SKM-1 (cell line): ENCODE results near the gene RASSF5.
A peak's percentile ranks its signal among the peaks of the same experiment; 100 is the strongest.
"Not testable (repeated sequence)": the region's sequence is repeated elsewhere in the genome, so short reads cannot be mapped to it uniquely, and the experiment has no call there.

Source experiments
- DNase-seq: peaks from one replicate; lab custom pipeline; 2025; ENCODE audit not compliant: unreplicated experiment; lab: John Stamatoyannopoulos, UW

The RASSF5 gene

DNA sequence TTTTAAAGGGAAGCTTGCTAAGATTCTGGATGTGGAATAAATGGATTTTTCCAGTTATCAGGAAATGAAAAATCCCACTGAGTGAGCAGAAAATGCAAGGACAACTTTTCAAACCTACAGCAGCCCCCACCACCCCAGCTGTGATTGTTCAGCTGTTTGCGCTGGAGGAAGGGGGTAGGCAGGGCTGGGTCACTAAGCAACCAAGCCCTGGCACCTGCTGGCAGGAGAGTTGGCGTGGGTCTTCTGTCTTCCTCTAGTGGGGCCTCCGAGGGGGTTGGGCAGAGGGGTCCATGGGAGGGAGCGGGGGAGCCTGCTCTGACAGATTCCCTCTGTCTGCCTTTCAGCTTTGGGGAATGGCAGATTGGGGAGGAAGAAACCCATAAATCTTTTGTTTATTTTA lies 59.7 kb downstream of the RASSF5 start:
- DNase-seq, result no peak

DNA sequence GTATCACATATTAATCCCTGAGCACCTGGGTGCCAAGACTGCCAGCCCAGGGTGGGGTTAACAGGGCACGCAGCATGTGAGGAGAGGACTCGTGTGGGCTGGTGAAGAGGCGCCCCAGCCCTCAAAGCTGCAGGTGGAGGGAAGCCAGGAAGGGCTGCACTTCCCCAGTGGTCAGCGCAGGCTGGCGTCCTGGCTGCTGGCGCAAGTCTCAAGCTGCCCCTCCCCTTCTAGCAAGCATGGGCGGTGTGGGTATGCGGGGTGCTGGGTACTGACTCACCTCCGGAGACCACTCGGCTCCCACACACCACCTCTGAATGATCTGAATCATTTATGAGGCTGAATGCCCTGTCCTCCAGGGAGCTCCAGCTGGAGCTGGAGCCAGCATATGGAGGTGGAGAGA lies 60.9 kb downstream of the RASSF5 start:
- no peak for DNase-seq

DNA sequence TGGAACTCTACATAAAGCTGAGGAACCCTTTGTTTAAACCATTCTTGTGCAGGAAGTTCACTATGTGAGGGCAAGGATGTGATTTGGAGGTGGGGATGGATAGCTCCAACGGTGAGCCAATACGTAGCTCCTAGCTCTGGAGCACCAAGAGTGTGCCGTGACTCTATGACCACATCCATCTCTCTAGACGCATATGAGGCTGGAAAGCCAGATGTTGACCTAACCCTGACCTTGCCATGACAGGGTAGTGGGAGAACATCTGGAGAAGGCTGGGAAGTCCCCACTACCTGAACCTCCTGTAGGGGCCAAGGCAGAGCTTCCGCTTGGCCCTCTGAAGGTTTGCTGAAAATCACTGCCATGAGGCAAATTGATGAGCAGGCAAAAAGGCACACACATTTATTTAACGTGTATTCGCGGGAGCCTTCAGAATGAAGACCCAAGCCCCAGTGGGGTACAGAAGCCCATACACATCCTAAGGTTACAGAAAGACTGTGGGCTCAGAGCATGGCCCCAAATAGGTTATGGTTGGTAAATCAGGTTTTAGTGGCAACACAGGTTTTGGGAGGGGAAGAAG lies 61.5 kb downstream of the RASSF5 start:
- DNase-seq, result no peak

DNA sequence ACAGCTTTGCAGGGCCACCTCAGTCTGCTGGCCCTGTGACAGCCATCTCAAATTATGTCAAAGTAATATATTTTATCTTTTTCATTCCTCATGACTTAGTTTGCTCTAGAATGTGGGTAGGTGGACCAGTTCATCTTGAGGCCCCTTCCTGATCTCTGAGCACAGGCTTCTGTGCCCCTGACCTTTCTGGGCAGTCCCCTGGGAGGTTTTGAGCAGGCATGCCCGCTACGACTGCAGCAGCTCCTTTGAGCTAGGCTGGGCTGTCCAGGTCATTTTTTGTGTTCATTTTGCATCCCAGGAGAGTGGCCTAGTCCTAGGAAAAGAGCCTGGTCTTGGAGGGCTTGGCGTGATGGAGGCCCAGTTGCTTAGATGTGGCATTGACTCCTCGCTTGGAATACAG lies 62.2 kb downstream of the RASSF5 start:
- DNase-seq, result no peak

DNA sequence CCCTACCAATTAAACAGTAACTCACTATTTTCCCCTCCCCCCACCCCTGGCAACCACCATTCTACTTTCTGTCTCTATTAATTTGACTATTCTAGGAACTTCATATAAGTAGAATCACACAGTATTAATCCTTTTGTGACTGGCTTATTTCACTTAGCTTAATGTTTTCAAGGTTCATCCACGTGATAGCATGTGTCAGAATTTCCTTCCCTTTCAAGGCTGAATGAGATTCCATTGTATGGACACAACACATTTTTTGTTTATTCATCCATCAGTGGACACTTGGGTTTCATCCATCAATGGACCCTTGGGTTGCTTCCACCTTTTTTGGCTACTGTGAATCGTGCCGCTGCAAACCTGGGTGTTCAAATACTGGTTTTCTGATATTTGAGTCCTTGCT lies 63.2 kb downstream of the RASSF5 start:
- DNase-seq, result no peak

DNA sequence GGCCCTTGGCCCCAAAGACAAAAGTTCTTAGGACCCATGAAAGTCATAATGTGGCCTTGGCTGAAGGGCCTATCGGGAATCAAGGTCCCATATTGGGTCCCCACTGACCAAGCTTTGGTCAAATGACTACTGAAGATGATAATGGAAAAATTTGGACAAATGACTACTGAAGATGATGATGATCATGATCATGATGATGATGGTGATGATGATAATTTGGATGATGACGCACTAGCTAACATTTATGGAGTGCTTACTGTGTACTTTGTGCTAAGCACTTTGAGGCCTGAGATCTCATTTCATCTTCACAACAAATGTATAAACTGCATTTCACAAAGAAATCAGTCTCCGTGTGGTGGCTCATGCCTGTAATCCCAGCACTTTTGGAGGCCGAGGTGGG lies 65.5 kb downstream of the RASSF5 start:
- DNase-seq, result no peak

DNA sequence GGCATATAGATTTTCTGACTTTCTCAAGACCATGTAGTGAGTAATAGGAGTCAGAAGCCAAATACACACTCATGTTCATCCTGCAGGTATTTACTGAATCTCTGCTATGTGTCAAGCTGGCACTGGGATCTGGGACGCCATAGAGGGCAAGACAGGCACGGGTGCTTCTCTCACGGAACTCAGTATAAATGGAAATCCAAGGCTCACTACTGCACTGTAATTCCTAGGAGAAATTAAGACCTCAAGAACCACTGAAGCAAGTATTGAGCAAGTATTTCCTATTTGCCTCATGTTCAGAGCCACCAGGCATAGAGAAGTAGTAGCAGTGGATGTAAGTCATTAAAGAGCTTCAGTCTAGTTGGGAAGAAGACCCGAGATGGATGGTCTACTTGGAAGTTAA lies 66.0 kb downstream of the RASSF5 start:
- peak; percentile 67 for DNase-seq

DNA sequence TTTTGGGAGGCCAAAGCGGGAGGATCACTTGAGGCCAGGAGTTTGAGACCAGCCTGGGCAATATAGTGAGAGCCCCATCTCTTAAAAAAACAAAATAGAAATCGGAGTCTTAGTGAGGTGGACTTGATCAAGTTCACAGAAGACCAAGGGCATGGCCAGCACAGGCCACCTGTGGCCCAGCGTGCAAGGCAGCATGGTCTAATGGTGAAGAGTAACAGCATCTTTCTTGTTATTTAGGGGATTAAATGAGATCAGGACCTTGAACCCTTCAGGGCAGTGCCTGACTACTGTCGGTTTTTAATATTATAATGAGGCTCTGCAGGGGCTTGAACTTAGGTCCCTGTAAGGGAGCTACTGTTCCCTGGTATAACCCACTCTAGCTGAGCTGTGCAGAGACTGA lies 66.4 kb downstream of the RASSF5 start:
- DNase-seq, result no peak

DNA sequence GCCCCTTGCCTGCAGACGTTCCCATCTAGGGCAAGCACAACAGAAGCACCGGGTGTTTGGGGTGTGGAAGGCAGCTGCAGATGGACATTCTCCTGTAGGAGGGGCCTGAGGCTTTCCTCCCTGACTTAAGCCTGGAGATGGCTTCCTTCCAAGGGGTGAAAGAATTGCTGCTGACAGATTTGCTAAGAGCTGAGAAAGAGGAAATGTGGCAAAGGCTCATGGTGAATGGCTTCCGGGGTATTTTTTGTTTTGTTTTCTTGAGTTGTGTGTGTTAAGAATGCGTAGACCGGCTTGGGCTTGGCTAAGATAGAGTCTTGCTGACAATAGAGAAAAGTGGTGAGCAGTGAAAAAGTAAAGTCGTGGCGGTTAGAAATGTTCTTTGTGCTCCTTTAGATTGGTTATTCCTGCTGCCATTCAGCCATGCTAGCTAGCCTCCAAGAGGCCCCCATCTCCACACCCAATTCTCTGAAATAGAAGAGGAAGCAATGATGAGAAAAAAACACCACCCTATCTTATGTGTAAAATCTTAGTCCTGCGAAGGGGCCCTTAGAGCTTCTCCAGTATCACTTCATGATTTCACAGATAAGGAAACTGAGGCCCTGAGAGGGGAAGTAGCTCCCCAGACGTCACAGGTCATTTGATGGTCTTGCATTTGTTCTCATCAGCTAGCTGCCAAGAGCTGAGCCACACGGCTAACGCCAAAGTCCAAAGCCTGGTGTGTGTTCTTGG lies 68.0 kb downstream of the RASSF5 start:
- peak; percentile 97 for DNase-seq

DNA sequence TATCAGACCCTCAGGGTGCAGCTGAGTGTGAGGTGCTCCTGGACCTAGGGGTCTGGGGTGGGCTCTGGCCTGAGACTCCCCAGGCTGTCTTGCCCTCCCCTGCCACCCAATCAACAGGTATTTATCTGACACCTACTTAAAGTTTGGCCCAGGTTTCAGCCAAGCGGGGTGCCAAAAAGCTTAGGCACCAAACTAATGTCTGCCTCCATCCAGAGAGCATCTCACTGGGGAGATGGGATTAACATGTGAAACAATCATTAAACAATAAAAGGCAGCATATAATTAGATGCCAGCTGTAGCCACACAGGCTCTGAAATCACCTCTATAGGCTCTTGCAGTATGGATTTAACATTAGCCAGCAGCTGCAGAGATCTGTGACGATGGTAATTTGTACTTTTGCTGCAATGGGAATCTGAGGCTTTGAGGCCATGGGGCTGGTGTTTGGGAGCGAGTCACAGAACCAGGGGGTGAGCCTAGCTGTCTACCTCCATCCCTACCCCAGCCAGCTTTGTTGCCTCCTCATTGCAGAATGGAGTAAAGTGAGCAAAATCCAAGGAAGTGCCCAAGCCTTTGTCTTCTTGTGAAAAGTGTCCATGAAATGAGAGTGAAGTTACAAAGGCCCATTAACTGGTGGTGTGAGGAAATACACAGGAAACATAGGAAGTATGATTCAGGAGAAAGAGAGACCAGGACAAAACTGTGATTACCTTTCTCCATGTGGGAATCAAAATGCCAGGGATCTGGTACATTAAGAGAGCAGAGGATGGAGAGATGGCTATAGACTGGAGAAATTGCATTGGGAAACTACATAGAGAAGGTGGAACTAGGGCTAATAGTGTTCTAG lies 68.8 kb downstream of the RASSF5 start:
- DNase-seq, result no peak

DNA sequence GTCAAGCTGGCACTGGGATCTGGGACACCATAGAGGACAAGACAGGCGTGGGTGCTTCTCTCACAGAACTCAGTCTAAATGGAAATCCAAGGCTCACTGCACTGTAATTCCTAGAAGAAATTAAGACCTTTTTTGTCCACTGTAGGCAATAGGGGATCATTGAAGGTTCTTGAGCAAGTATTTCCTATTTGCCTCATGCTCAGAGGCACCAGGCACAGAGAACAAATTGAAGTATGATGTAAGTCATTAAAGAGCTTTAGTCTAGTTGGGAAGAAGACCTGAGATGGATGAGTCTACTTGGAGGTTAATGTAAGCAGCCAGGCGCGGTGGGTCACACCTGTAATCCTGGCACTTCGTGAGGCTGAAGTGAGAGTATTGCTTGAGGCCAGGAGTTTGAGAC lies 70.3 kb downstream of the RASSF5 start:
- no peak for DNase-seq

DNA sequence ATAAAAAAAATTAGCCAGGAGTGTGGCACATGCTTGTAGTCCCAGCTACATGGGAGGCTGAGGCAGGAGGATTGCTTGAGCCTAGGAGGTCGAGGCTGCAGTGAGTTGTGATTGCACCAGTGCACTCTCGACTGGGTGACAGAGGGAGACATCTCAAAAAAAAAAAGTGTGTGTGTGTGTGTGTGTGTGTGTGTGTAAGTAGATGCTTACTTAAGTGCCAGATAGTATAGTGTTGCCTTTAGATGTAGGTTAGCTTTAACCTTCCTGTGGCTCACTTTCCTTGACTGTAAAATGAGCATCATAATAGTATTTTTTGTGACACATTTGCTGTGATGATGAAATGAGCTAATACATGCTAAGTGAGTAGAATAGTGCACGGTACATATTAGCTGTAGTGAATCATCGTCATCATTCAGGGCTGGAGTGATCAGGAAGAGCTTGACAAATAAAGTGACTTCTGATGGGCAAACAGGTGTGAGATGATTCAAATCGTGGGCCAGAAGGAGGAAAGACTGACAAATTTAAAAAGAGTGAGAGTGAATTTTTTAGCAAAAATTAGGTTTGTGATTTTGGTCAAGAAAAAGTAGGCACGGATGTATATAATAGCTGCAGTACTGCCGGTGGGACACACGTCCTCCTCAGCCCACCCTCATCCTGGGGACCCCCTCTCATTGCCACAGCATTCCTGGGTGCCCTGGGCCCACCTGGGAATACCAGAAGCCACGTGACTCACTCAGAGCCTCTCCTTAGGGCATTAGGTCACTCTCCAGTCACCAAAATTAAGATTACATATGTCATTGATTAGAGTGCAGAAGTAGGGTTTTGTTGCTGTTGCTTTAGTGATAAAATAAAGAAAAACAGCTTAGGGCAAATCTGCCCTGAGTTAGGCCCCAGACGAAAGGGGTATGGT lies 71.0 kb downstream of the RASSF5 start:
- DNase-seq, result no peak

DNA sequence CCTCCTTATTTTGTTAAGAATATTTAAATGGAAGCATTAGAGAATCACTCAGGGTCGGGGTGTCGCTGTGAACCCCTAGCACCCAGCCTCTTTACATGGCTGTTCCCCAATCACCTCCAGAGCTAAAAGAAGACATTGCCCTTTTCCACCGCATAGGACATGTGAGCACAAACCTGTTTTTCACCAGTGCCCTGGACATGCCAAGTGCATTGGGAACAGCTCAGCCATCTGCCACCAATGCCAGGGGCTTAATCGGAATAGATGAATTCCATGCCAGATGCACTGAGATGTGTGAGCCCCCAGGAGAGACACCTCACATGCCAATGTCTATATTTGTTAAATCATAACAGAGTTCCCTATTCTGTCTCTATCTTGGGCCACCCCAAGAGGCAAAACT lies 71.6 kb downstream of the RASSF5 start:
- DNase-seq, result no peak

DNA sequence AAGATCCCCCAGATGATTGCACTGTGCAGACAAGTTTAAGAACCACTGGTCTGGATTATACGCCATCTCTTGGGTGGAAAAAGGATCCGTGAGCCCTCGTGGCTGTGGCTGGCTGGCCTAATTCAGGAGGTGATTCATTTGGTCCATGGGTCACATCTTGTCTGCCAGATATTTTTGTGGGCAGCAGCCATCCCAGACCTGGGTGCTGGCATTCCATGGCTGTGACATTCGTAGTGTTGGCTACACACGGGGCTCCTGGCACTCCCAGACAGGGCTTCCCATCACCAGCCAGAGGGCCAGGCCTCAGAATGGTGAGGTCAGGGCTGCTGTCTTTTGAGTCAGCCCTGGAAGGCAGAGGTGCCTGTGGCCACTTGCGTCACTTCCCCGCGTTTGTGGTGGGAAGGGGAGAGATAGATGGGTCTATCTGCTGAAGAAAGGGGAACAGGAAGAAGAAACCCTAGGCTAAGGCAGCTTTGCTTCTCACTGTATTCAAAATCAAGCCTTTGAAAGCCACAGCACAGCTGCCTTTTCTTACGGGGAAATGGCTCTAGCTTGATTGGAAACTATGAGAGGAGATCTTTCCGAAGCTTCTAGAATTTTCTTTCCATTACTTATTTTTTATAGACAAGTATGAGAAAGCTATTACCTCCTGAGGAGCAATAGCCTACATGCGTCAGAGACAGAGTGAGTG lies 72.6 kb downstream of the RASSF5 start:
- DNase-seq, result peak; percentile 98

DNA sequence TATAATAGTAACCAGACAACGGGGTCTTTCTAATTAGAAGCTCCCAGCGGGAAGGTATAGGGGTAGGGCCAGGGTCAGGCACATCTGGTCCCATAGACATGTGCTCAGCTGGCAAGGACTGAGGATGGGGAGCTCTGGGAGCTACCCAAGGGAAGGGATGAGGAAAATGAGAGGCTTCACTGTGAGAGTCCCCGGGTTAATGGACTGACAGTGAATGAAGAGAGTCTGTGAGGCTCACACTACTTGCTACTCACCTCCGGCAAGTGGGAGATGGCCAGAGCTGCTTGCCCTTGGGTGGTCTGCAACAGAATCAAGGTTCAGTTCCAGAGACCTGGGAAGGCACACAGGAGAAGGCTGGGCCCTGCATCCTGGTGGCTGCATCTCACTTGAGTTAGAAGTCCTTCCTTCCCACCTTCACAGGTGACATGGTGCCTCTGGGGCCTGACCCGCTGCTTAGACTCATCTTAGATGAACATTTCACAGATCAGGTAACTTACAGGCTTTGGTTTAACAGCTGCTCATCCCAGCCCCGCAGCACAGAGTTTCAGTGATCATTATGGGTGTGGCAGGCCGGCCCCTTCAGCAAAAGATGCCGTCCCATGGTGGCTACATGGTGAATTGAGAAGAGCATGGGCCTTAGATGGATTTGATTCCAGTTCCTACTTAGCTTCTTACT lies 73.2 kb downstream of the RASSF5 start:
- no peak for DNase-seq

DNA sequence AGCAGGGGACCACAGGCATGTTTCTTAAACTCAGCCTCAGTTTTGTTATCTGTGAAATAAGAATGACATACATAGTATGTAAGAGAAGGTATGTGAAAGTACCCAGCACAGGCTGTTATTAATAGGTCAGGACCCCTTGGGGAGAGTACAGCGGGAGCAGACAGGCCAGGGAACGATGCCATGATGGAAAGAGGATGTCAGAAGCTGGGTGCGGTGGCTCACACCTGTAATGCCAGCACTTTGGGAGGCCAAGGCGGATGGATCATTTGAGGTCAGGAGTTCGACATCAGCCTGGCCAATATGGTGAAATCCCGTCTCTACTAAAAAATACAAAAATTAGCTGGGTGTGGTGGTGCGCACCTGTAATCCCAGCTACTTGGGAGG lies 73.8 kb downstream of the RASSF5 start:
- DNase-seq, result not testable (repeated sequence)

DNA sequence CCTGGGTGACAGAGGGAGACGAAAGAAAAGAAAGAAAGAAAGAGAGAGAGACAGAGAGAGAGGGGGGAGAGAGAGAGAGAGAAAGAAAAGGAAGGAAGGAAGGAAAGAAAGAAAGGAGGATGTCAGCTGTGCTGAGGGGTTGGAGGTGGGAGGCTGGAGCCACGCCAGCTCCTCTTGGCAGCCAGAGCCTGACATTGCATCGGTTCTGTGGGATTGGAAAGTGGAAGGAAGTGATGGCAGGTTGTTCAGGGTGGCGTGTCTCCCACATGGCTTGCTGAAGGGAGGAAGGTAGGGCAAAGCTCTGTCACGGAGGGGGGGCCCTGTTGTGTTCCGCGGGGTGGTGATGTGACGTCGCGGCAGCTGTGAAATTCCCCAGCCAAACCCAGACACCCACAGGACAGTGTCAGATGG lies 74.2 kb downstream of the RASSF5 start:
- DNase-seq, result no peak

DNA sequence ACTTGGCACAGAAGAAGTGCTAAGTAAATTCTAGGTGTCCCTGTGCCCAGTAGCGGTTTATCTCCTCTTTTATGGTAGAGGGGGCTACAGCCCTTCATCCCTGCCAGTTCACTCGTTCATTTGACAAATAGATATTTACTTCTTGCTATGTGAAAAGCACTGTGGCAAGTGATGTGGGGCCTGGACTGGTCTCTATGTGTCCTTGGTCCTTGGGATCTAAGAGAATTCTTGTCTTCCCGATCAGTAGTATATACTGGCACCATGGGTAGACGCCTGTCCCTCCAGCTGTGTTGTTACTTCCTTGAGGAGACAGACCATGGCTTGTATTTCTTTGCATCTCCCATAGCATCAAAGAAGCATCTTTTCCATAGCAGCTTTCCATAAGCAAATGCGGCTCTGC lies 75.2 kb downstream of the RASSF5 start:
- DNase-seq, result no peak

DNA sequence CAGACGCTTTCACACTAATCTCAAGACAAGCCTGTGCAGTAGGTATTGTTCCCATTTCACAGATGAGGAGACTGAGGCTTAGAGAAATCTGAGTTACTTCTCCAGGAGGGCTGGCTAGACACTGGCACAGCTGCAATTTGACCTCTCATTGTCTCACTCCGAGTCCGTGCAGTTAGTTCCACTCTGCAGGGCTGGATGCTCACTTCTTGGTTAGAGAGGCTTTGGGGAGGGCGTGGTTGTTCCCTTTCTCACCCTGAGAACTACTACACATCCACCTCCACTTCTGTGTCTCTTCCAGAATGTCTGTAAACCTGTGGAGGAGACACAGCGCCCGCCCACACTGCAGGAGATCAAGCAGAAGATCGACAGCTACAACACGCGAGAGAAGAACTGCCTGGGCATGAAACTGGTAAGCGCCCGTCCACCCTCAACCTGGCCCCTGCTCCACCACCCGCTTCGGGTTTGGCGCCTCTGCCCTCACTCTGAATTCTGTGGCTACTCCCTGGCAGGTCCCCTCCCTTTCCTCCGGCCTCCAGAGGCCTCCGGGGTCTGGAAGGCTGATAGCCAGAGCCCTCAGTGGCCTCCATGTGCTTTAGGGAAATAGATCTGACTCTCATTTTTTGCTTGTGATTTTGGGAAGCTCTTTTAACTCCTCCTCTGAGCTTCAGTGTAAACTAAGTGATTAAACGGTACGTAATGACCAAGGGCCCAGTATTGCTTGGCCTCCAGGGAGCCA lies 75.8 kb downstream of the RASSF5 start:
- DNase-seq, result no peak
